ENCODE measurements around the gene ECSCR.
A peak's percentile ranks its signal among the peaks of the same experiment; 100 is the strongest.
"Not testable (repeated sequence)": the region's sequence is repeated elsewhere in the genome, so short reads cannot be mapped to it uniquely, and the experiment has no call there.

ECSCR gene

GRCh38 chr5:139414581-139415130, 47.9 kb downstream of the ECSCR start:
- Mint-ChIP-seq H3K4me3 (no peak overlapping the region), H3K9me3 (no peaks in the 10 kb centered on the region), H3K36me3 (peaks cover 36% of the 10 kb centered on the region), H3K27me3 (no peaks in the 10 kb centered on the region), H3K27ac (no peak overlapping the region), H3K4me1 (no peaks in the 10 kb centered on the region)
- no peak for ATAC-seq

GRCh38 chr5:139413963-139414362, 48.6 kb downstream of the ECSCR start:
- Mint-ChIP-seq H3K27ac (no peak overlapping the region), H3K27me3 (no peaks in the 10 kb centered on the region), H3K4me1 (no peaks in the 10 kb centered on the region), H3K4me3 (no peak overlapping the region), H3K9me3 (no peaks in the 10 kb centered on the region), H3K36me3 (peaks cover 29% of the 10 kb centered on the region)
- no peak for ATAC-seq

GRCh38 chr5:139413153-139413552, 49.4 kb downstream of the ECSCR start:
- Mint-ChIP-seq H3K27me3 (no peaks in the 10 kb centered on the region), H3K4me3 (no peak overlapping the region), H3K36me3 (peaks cover 22% of the 10 kb centered on the region), H3K4me1 (peaks cover under 1% of the 10 kb centered on the region), H3K9me3 (no peaks in the 10 kb centered on the region), H3K27ac (no peak overlapping the region)
- ATAC-seq = no peak

- ATAC-seq = no peak
- H3K4me3 Mint-ChIP-seq = no peak overlapping the region
- H3K27me3 Mint-ChIP-seq = no peaks in the 10 kb centered on the region
- no peak overlapping the region for H3K27ac Mint-ChIP-seq
- H3K9me3 Mint-ChIP-seq = no peaks in the 10 kb centered on the region
- H3K36me3 Mint-ChIP-seq = peaks cover 22% of the 10 kb centered on the region
- peaks cover 19% of the 10 kb centered on the region for H3K4me1 Mint-ChIP-seq
Observed at GRCh38 chr5:139410993-139411828, 51.3 kb downstream of the ECSCR start.

- Mint-ChIP-seq H3K4me1 (peaks cover 19% of the 10 kb centered on the region), H3K27me3 (no peaks in the 10 kb centered on the region), H3K4me3 (no peak overlapping the region), H3K9me3 (no peaks in the 10 kb centered on the region), H3K27ac (no peak overlapping the region), H3K36me3 (peaks cover 22% of the 10 kb centered on the region)
- no peak for ATAC-seq
Observed at GRCh38 chr5:139410121-139410992, 52.2 kb downstream of the ECSCR start.

GRCh38 chr5:139409116-139409515, 53.4 kb downstream of the ECSCR start:
- not testable (repeated sequence) for ATAC-seq, H3K27ac Mint-ChIP-seq, H3K27me3 Mint-ChIP-seq, H3K9me3 Mint-ChIP-seq, H3K4me3 Mint-ChIP-seq
- H3K36me3 Mint-ChIP-seq = peaks cover 22% of the 10 kb centered on the region
- peaks cover 27% of the 10 kb centered on the region for H3K4me1 Mint-ChIP-seq

- Mint-ChIP-seq H3K4me3 (no peak overlapping the region), H3K4me1 (peaks cover 33% of the 10 kb centered on the region), H3K27ac (peak overlapping the region; percentile 77), H3K27me3 (no peaks in the 10 kb centered on the region), H3K9me3 (no peaks in the 10 kb centered on the region), H3K36me3 (peaks cover 16% of the 10 kb centered on the region)
- no peak for ATAC-seq
Observed at GRCh38 chr5:139408191-139408590, 54.4 kb downstream of the ECSCR start.

GRCh38 chr5:139407517-139407916, 55.0 kb downstream of the ECSCR start:
- Mint-ChIP-seq H3K27ac (peak overlapping the region; percentile 77), H3K4me3 (peak overlapping the region; percentile 0), H3K36me3 (peaks cover 10% of the 10 kb centered on the region), H3K4me1 (peaks cover 39% of the 10 kb centered on the region), H3K9me3 (no peaks in the 10 kb centered on the region), H3K27me3 (no peaks in the 10 kb centered on the region)
- peak; percentile 74 for ATAC-seq

- Mint-ChIP-seq H3K27ac (peak overlapping the region; percentile 77), H3K9me3 (no peaks in the 10 kb centered on the region), H3K27me3 (no peaks in the 10 kb centered on the region), H3K4me3 (no peak overlapping the region), H3K4me1 (peaks cover 45% of the 10 kb centered on the region), H3K36me3 (peaks cover 6% of the 10 kb centered on the region)
- no peak for ATAC-seq
Observed at GRCh38 chr5:139406963-139407362, 55.6 kb downstream of the ECSCR start.

- H3K36me3 Mint-ChIP-seq = peaks cover 4% of the 10 kb centered on the region
- ATAC-seq = no peak
- H3K27ac Mint-ChIP-seq = peak overlapping the region; percentile 85
- H3K4me3 Mint-ChIP-seq = peak overlapping the region; percentile 89
- H3K4me1 Mint-ChIP-seq = peaks cover 53% of the 10 kb centered on the region
- H3K9me3 Mint-ChIP-seq = no peaks in the 10 kb centered on the region
- no peaks in the 10 kb centered on the region for H3K27me3 Mint-ChIP-seq
Observed at GRCh38 chr5:139404484-139404840, 58.1 kb downstream of the ECSCR start.

- H3K27me3 Mint-ChIP-seq = no peaks in the 10 kb centered on the region
- H3K4me1 Mint-ChIP-seq = peaks cover 58% of the 10 kb centered on the region
- H3K36me3 Mint-ChIP-seq = peaks cover 7% of the 10 kb centered on the region
- H3K9me3 Mint-ChIP-seq = no peaks in the 10 kb centered on the region
- H3K27ac Mint-ChIP-seq = peak within 1 kb of the TSS; percentile 85
- ATAC-seq = peak; percentile 93
- H3K4me3 Mint-ChIP-seq = peak within 1 kb of the TSS; percentile 89
Observed at GRCh38 chr5:139403787-139404483, 58.6 kb downstream of the ECSCR start, which contains the start of gene SPATA24. Gene SPATA24 (minus strand): TSS chr5:139404089. CDS start chr5:139404060, 29 bp downstream.

- no peak for ATAC-seq
- H3K36me3 Mint-ChIP-seq = peaks cover 7% of the 10 kb centered on the region
- peaks cover 59% of the 10 kb centered on the region for H3K4me1 Mint-ChIP-seq
Observed at GRCh38 chr5:139403418-139403786, 59.1 kb downstream of the ECSCR start.

GRCh38 chr5:139402561-139403158, 59.9 kb downstream of the ECSCR start:
- Mint-ChIP-seq H3K27ac (peak overlapping the region; percentile 85), H3K4me3 (peak overlapping the region; percentile 89), H3K9me3 (no peaks in the 10 kb centered on the region), H3K36me3 (peaks cover 7% of the 10 kb centered on the region), H3K27me3 (no peaks in the 10 kb centered on the region), H3K4me1 (peaks cover 53% of the 10 kb centered on the region)
- ATAC-seq = no peak

More at GRCh38 chr5:139403418-139403786, 59.1 kb downstream of the ECSCR start:
- Mint-ChIP-seq H3K27ac (peak overlapping the region; percentile 85), H3K27me3 (no peaks in the 10 kb centered on the region), H3K4me3 (peak overlapping the region; percentile 89), H3K9me3 (no peaks in the 10 kb centered on the region)

- Mint-ChIP-seq H3K27me3 (no peaks in the 10 kb centered on the region), H3K36me3 (peaks cover 7% of the 10 kb centered on the region), H3K4me1 (peaks cover 42% of the 10 kb centered on the region), H3K27ac (peak overlapping the region; percentile 26), H3K4me3 (no peak overlapping the region), H3K9me3 (no peaks in the 10 kb centered on the region)
- no peak for ATAC-seq
Observed at GRCh38 chr5:139401546-139401945, 61.0 kb downstream of the ECSCR start.
